ENCODE data around the gene AUTS2.

The AUTS2 gene

DNA sequence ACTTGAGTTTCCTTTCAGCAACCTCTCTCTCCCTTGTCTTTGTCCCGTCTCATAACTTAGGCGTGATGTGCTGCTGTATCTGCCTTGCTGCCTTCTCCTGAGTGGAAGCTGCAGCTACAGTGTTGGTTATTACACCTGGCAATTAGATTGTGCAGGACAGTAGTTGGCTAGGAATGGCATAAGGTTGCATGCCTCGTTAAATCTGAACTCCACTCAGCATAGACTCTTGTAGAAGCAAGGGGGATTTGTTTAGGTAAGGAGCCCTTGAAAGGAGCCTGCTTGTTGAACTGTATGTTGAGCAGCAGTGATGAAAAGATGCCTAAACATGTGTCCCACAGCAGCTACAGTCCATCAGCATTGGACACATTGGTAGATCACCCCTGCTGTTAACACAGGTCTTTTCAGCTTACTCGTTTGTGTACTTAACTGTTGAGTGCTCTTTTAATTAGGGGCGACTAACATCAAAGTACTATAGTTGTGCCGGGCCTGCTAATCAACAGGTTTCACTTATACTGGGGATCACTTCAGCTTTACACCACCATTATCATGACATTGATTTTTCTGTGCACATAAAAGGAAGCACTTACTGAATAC is 225.0 kb downstream of the AUTS2 start:
- no peak for DNase-seq

DNA sequence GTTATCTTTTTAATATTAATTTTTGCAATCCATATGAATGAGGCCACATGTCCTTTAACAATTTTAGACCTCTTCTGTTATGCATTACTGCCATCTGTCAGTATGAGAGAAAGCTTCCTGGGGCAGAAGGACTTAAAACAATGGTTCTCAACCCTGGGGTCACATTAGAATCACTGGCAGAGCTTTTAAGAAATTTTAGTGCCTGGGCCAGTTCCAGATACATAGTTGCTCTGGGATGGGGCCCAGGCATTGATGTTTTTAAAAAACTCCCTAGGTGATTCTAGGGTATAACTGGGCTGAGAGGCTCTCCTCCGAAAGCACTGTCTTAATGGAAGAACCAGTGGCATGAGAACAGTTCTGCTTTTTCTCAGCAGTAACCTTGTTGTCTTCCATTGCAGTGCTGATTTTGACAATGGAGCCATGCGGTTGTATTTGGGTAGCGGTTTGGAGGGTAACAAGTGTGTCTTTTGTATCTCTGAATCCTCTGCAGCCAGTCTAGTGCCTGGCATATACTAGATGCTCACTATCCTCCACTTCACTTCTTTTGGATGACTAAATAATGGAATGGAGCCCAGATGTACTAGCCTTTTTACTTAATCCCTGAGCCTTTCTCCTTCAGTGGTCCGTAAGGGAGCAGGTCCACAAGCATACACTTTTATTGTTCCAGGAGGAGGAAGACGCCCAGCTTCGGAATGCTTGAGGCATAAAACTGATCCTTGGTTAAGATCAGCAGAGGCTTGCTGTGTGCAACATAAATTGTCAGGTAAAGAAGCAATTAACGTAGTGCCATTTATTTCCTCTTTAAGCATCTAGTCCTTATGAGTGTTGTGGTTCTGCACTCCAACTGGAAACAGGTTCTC is 227.1 kb downstream of the AUTS2 start:
- no peak for DNase-seq

DNA sequence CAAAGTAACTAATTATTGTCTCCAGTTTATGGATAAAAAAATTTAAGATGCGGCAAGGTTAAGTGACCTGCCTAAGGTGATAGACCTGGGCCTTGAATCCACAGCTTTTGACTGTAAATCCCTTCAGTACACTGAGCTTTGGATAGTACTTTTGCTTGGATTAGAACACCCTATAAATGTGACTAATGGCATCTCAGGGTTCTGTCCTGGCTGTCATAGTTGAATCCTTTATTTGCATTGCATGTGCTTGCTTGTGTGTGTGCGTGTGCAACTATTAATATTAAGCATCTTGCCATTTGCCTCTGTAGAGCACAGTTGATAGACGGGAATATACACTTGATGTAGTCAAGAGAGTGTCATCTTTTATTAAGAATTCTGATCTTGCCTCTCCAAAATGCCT is 228.0 kb downstream of the AUTS2 start:
- DNase-seq: no peak

DNA sequence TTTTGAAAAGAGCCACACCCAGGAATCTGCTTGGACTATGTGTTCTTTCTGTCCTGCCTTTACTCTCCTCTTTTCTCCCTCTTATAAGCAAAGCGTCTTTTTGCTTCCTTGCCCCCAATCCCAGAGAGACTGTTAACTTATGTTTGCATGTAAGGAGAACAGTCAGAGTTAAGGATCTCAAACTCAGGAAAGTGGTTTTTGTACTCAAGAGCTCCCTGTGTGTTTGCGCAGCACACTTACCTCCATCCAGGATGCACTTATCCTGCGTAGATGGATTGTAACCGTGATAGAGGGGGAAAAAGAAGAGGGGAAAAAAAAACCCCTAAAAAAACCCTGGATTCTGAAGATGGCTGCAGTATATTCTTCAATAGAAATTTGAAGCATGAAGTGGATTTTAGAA is 228.9 kb downstream of the AUTS2 start:
- DNase-seq: no peak

DNA sequence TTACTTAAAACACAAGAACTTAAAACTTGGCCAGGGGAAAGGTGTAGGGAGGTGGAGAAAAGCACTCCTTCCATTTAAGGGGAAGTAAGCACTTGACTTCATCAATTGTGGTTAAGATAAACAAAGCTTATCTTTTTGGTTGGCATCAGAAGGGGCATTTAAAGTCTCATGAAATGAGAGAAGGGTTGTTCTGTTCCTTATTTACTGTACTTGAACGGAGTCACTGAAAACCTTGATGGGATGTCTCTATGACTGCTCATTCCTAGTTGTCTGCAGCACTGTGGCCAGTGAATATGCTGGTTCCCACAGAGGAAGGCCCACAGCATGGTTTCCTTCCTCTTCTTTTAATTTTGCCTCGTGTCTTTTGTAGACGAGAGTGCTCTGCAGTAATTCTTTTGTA is 229.3 kb downstream of the AUTS2 start:
- no peak for DNase-seq

DNA sequence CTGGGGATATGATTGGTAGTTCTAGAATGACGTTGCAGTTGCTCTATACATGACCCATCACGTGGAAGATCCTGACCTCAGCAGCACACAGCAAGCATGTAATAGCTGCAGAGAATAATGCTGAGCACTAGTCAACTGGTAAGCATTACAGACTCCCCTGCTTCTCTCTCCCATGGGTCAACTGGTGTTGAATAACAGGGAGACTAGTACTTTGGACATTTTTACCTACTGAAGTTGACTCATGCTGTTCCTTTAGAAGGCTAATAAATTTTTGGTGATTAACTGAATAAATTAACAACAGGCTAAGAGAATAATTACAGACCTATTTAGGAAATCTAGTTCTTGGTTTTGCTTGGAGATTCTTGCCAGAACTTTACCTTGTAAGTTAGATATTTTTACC is 234.1 kb downstream of the AUTS2 start:
- DNase-seq: no peak

DNA sequence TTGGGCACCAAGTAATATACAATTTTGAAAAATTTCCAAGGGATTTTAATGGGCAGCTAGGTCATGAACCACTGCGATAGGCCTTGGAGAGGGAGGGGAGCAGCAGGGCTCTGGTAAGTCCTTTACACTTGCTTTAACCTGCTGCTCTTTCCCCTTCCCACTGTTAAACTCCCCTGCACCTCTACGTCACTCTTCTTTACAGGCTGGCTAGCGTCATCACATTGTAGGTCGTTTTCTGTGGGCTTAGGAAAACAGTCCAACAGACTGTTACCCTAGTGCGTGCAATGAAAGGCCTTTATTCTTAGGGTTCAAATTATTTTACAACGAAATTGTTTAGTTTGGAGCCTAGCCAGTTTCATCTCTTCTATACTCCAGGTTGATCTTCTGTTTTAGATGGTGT is 235.7 kb downstream of the AUTS2 start:
- DNase-seq: no peak

DNA sequence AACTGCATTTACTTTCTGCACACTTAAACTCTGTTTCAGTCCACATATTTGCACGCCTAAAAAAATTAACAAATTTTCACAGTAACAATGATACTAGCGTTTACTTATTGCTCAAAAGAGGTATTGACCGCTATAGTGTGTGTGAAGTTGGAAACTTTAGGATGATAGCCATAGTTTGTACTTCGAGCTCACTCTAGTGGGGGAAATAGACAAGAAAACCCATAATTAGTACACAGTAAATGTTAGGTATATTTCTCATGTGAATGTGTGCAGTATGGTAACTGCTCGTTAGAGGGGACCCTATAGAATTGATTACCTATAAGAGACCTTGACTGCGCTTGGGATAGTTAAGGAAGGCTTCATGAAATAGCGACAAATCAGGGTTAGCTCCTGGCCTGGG is 238.4 kb downstream of the AUTS2 start:
- DNase-seq: no peak

DNA sequence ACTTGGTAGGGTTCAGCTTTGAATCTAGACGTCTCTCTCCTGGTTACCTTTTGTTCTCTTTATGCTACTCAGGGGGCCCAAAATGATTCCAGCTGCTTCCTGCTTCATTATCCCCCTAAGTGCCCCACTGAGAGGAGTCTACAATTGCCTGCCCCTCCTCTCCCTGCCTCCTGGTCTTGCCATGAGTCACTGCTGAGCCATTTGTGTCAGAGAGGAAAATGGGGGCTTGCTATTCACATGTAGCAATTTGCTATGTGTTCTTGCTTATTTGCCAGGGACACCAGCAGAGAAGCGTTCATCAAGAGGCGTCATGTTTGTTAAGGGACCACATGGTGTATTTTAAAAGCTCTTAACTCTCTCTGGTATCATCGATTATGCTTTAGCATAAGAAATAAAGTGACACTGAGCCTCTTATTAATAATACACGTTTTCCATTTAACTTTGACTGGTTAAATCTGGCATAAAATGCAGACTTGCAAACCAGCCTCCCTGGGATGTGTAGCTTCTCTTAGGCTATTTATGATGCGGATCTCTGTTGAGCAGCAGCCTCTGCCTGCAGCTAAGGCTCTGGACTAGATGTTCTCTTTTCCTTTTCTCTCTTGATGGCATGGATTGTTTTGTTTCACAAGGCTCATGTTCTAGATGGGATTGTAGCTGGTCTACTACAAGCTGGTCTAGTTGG is 239.3 kb downstream of the AUTS2 start:
- peak; percentile 84 for DNase-seq

DNA sequence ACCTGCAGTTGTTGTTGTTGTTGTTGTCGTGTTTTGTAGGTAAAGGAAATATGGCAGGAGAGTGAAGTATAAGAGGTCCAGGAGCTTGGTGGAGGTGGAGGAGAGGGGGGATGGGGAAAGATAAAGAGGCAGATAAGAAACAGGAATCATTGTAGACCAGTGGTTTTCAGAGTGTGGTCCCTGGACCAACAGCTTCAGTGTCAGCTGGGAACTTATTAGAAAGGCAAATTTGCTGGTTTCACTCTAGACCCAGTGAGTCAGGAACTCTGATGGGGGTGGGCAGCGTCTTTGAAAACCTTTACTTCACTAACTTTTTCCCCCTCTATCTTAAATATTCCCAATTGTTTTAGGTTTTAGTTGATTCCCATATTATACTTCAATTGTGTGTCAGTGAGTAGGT is 241.5 kb downstream of the AUTS2 start:
- no peak for DNase-seq

DNA sequence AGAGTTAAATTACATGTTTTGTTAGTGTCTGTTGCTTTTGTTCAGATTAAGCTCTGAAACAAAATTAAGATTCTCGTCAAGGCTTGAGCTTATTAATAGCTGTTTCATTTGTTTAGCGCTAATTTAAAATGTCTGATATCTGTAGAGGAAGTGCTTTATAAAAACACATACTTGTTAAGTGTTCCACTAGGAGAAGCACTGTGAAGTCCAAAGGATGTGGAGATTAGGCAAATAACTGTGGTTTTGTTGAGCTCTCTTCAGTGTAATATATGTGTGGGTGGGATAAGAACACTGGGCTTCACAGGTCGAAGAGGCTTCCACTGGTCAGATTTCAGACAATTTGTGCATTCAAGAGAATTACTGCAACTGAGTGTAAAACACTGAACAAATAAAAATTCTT is 242.0 kb downstream of the AUTS2 start:
- DNase-seq: peak; percentile 47

DNA sequence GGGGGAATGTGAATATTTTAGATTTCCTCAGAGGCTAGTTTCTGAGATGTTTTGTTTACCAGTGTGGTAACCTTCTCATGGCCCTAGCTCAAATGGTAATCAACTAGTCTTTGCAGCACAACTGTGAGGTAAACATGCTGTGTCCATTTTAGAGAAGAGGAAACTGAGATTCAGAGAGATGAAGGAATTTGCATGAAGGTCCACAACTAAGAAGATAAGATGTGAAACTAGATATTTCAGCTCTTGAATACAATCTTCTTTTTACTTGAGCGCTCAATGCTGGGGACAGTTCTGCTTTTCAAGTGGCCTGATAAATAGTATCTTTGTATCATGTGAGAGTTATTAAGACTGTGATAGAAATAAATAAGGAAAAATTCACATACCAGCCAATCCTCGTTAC is 245.4 kb downstream of the AUTS2 start:
- DNase-seq: no peak

DNA sequence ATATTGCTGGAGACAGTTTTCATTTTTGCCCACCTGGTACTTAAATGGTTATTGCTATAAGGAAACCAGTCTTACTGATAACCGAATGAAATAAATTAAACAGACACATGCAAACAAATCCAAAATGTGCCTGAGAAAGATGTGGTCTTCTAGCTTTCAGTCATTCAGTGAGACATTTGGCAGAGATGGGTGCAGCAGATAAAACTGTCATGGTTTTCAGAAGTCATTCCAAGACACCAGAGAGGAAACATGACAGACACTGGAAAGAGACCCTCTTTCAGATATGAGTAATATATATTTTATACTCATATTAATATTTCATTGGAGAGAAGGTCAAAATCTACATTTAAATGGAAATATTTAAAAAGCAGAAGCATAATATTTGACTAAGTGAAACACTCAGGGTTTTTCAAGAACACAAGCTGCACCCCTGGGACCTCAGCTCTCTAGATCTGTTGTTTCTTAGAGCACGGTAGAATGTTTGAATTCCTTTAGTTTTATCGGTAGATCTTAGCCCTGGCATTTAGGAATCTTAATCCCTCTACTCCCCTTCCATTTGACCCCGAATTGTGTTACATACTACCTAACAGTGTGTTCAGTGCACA is 246.1 kb downstream of the AUTS2 start:
- no peak for DNase-seq

DNA sequence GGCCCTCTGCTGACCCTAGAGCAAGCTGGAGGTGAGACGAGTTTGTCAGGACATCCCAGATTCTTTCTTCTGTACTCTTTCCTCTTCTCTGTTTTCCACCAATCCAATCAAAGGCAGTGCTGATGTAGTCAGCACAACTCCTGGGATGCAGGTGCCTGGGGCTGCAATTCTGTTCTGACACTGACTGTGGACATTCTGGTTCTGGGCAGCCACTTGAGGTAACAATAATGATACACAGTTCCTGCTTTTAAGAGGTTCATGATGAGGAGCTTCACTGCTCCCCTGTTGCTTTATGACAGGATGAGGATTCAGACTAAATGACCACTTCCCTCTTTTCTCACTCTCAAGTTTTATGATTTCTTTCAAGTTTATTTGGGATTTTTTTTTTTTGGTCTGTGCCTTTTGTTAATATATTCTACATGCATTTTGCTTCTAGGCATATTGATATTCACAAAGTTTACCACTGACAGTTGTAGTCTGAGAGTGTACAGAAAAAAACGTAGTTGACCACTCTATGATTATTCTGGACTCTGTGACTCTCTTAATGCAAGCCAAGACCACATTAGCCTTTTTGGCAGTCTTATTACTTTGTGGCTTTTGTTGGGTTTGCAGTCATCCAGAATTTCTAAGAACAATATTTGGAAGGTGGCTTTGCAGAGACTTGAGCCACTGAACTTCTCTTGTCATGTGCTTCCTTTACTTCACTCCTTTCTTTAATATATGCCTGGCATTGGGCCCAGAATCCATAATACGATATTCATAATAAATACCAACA is 247.6 kb downstream of the AUTS2 start:
- DNase-seq: no peak

DNA sequence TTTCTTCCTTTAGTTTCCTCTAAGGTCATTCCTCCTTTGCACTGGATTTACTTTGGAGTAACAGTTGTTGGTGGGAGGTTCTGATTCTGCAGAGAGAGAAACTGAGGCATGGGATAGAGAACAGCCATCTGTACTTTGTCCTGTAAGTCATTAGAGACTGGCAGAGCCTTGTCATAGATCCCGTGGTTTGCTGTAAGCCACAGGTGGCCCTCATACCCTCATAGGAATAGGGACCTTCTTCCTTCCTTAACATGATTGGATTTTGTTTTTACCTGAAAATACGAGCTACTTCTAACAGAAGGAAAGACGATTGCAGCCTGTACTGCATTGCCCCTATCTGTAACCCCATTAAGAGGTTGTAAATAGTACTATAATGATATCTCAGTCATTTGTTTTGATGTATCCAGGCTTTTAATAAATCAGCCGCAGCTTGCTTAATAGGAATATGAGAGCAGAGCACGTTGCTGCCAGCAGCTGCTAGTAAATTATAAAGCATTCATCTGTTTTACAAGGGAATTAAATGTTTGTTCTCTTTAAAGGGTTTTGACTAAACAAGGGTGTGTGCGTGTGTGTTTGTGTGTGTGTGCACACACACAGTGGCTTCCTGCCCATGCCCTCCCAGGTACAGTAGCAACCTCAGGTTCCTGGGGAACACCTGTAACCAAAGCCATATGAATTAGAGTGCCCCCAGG is 249.8 kb downstream of the AUTS2 start:
- DNase-seq: no peak

DNA sequence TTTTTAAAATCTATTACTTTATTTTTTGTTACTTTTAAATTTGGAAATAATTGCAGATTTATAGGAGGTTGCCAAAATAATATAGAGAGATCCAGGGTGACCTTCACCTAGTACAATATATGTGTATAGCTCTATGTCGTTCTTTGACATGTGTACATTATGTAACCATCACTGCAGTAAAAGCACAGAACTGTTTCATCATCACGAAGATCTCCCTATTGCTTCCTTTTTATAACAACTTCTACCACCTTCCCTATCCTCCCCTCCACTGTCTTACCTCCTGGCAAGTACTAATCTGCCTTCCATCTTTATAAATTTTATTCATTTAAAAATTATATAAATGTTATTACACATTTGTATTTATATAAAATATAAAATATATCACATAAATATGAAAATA is 251.0 kb downstream of the AUTS2 start:
- DNase-seq: no peak

DNA sequence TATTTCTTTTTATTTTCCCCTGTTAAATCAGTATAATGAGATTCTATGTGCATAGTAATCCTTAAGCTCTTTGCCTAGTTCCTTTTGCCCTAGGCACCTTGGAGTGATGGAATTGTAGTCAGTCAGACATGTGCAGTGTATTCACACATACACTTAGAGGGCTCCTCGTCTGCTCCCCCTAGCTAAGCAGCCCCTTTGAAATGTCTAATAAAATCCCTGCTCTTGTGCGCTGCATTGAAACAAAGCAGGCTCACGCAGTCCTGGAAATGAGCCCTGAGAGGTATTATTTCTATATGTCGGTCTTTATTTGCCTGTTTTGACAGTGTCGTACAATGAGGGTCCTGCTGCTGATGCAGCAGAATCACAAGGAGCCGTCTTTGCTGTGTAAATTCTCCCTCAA is 258.7 kb downstream of the AUTS2 start:
- no peak for DNase-seq

DNA sequence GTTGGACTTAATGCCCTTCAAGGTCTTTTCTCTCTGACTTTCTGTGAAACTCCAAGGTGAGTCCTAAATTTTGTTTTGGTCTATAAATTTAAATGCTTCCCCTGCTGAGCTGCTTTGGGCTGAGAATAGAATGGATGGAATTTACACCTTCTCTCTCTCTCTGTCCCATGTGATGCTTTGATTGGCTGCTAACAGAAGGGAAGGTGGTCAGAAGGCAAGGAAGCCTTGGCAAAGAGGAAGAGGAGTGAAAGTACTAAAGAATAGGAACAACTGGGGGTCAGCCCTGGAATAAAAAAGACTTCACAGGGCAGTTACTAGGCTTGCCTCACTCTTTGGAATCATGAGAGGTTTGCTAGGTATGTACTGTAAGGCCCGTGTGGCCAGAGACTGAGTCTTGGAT is 260.2 kb downstream of the AUTS2 start:
- no peak for DNase-seq

DNA sequence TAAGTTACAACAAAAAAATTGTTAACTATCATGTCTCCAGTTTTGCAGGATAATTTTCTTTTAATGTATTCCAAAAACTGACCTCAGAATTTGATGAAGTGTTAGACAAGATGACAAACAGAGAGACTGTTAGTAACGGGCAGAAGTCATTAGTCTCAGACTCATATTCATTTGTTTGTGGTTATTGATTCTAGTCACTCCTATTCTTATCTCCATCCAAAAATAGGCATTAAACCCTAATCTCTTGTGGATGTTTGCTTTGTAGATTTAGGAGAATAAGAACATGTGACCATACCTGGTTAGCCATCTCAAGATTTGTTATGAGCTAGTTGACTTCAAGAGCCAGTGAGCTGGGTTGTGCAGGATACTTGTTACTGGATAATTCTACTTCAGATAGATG is 261.1 kb downstream of the AUTS2 start:
- DNase-seq: no peak

DNA sequence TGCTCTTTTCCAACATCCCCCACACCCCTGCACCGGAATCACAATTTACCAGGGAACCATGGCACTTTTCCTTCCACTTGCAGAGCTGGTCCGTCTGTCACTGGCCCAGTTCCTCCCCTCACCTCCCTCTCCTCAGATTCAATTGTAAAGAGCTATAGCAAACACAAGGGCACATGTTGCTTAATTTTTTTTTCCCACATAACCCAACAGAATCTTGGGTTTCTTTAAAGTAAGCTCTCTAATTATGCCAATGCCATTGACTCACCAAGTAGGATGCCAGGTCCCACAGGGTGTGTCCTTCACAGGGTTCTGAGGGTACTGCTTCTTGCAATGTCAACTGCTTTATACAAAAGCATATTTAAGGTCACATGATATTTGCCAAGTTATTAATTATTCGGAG is 262.2 kb downstream of the AUTS2 start:
- DNase-seq: no peak

DNA sequence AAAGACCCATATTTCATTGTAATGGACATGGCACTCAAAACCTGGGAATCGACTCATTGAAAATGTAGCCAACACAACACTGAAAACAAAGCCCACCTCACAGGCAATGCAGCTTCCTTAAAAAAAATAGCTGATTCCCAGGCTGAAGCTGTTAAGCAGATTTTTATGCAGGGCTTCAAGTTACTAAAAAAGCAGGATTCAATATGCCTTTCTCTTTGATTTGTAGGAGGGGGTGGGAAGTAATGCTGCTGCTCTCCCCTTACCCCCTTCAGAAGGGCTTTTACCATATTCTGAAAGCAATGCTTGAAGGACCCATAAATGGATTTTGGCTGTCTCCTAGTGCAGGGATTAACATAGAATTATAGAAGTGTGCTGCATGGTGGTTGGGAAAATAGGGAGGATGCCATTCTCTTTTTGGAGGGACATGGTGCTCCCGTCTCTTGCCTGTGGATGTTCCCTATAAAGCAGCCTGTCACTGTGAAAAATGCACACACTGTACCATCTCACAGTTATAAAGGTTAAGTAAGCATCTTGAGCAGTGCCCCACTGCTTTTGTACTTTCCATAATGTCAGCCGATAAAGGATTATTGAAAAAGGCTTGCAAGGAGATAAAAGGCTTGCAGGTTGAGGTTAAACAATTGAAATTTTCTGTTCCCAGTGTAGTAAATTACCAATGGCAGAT is 262.8 kb downstream of the AUTS2 start:
- no peak for DNase-seq
